Loucy (cell line): ENCODE results near the gene CTXND2.

Experiments
- CTCF ChIP-seq: fragments of 200-600 bp; sonication (generic); conservative IDR thresholded peaks from 2 replicates; pipeline ENCODE4 v1.5.1; 2014; ENCODE audit warnings: mild to moderate bottlenecking, antibody characterized with exemption, low read length
- EZH2phosphoT487 ChIP-seq: fragments of 200-600 bp; IDR thresholded peaks from 2 replicates; pipeline ENCODE4 v1.6.1; 2018; ENCODE audit warnings: antibody characterized with exemption, mild to moderate bottlenecking, moderate library complexity, borderline replicate concordance

GRCh38 chr1:150931773-150932172 lies 44.8 kb downstream of the CTXND2 start:
- TF ChIP-seq CTCF (no peak), EZH2phosphoT487 (no peak)
